Measurements from ENCODE around the gene CEP164. TPM values are rescaled to one million over a fixed set of nuclear protein-coding genes. Genes with fewer than 3 reads are reported as not detected.

The CEP164 gene
- total RNA-seq, 1 donor from 2014 or later, result 28.6 TPM

- Mint-ChIP-seq H3K4me1 (ENCODE audit: unreplicated experiment) (no peaks in the 10 kb centered on the region), H3K36me3 (ENCODE audit: low read depth, unreplicated experiment) (peaks cover 4% of the 10 kb centered on the region), H3K9me3 (ENCODE audit: unreplicated experiment) (no peaks in the 10 kb centered on the region), H3K27me3 (ENCODE audit: unreplicated experiment) (peaks cover 5% of the 10 kb centered on the region), H3K4me3 (ENCODE audit: unreplicated experiment) (no peak overlapping the region), H3K27ac (ENCODE audit: unreplicated experiment) (no peak overlapping the region)
- TF ChIP-seq CTCF (IDR thresholded peaks at IDR 0.05; ENCODE audit: unreplicated experiment), result peak; percentile 38
- DNase-seq (ENCODE audit: low spot score), result peak; percentile 79
Observed at GRCh38 chr11:117443266-117444186, 115.9 kb downstream of the CEP164 start.

- DNase-seq (ENCODE audit: low spot score), result no peak
- H3K36me3 Mint-ChIP-seq (ENCODE audit: low read depth, unreplicated experiment), result peaks cover 4% of the 10 kb centered on the region
- H3K4me1 Mint-ChIP-seq (ENCODE audit: unreplicated experiment), result no peaks in the 10 kb centered on the region
- no peak for TF ChIP-seq CTCF (IDR thresholded peaks at IDR 0.05; ENCODE audit: unreplicated experiment)
- no peak overlapping the region for H3K4me3 Mint-ChIP-seq (ENCODE audit: unreplicated experiment)
- H3K27me3 Mint-ChIP-seq (ENCODE audit: unreplicated experiment), result peaks cover 5% of the 10 kb centered on the region
- H3K27ac Mint-ChIP-seq (ENCODE audit: unreplicated experiment), result no peak overlapping the region
- no peaks in the 10 kb centered on the region for H3K9me3 Mint-ChIP-seq (ENCODE audit: unreplicated experiment)
Observed at GRCh38 chr11:117444256-117444655, 116.6 kb downstream of the CEP164 start.

- Mint-ChIP-seq H3K27ac (ENCODE audit: unreplicated experiment) (no peak overlapping the region), H3K27me3 (ENCODE audit: unreplicated experiment) (peaks cover 4% of the 10 kb centered on the region), H3K36me3 (ENCODE audit: low read depth, unreplicated experiment) (peaks cover 4% of the 10 kb centered on the region), H3K4me3 (ENCODE audit: unreplicated experiment) (no peak overlapping the region), H3K4me1 (ENCODE audit: unreplicated experiment) (no peaks in the 10 kb centered on the region), H3K9me3 (ENCODE audit: unreplicated experiment) (no peaks in the 10 kb centered on the region)
- no peak for TF ChIP-seq CTCF (IDR thresholded peaks at IDR 0.05; ENCODE audit: unreplicated experiment)
- DNase-seq (ENCODE audit: low spot score), result no peak
Observed at GRCh38 chr11:117444711-117445658, 117.3 kb downstream of the CEP164 start.

GRCh38 chr11:117449111-117449693, 121.5 kb downstream of the CEP164 start:
- peaks cover 2% of the 10 kb centered on the region for H3K27me3 Mint-ChIP-seq (ENCODE audit: unreplicated experiment)
- H3K4me1 Mint-ChIP-seq (ENCODE audit: unreplicated experiment), result no peaks in the 10 kb centered on the region
- H3K27ac Mint-ChIP-seq (ENCODE audit: unreplicated experiment), result no peak overlapping the region
- no peaks in the 10 kb centered on the region for H3K36me3 Mint-ChIP-seq (ENCODE audit: low read depth, unreplicated experiment)
- DNase-seq (ENCODE audit: low spot score), result no peak
- H3K9me3 Mint-ChIP-seq (ENCODE audit: unreplicated experiment), result no peaks in the 10 kb centered on the region
- peak overlapping the region; percentile 12 for H3K4me3 Mint-ChIP-seq (ENCODE audit: unreplicated experiment)
- no peak for TF ChIP-seq CTCF (IDR thresholded peaks at IDR 0.05; ENCODE audit: unreplicated experiment)
